Natural killer cell (primary cell): ENCODE data around the gene BCL6. TPM values are rescaled to one million over a fixed set of nuclear protein-coding genes. Genes with fewer than 3 reads are reported as not detected.

Source experiments
- ATAC-seq, 3 donors: fragments of 150-1000 bp in 2 of 3; fragments of 200-7000 bp in 1 of 3; cut with Tn5 transposase; 1 replicate in 1 of 3; 2 replicates in 2 of 3; pipeline ENCODE4 v1.10.0; 2021; ENCODE audit warnings: mild to moderate bottlenecking in 2 of 3, moderate library complexity in 2 of 3
- DNase-seq, 2 donors: peaks; one replicate each; pipeline versions ENCODE4 v3.0.0 to v3.0.0-alpha.2; 2013 to 2021; ENCODE audit warnings: mixed read lengths in 1 of 2
- H3K27ac ChIP-seq: one replicate; pipeline ENCODE4 v1.5.1; 2013; ENCODE audit warnings: mild to moderate bottlenecking, low read length
- H3K27me3 ChIP-seq: one replicate; pipeline ENCODE4 v1.6.1; 2013; ENCODE audit warnings: low read length; ENCODE audit not compliant: control insufficient read depth, insufficient read depth
- H3K36me3 ChIP-seq: one replicate; pipeline ENCODE4 v1.6.1; 2013; ENCODE audit warnings: low read length; ENCODE audit not compliant: control insufficient read depth, insufficient read depth
- H3K4me1 ChIP-seq: one replicate; pipeline ENCODE4 v1.6.1; 2013; ENCODE audit warnings: low read length; ENCODE audit not compliant: control insufficient read depth, insufficient read depth
- H3K4me3 ChIP-seq: one replicate; pipeline ENCODE4 v1.5.1; 2013; ENCODE audit warnings: low read length
- H3K9me3 ChIP-seq: one replicate; pipeline ENCODE4 v1.6.1; 2013; ENCODE audit warnings: low read length; ENCODE audit not compliant: control insufficient read depth, insufficient read depth
- H3K27ac Mint-ChIP-seq, 2 donors: one replicate each; pipeline ENCODE4 v1.8.0; 2022; ENCODE audit warnings: mild to moderate bottlenecking in 2 of 2, mixed read lengths in 2 of 2, moderate library complexity in 1 of 2
- H3K27me3 Mint-ChIP-seq, 2 donors: one replicate each; pipeline ENCODE4 v1.8.0; 2022; ENCODE audit warnings: low read depth in 2 of 2, mixed read lengths in 2 of 2
- H3K36me3 Mint-ChIP-seq: one replicate; pipeline ENCODE4 v1.8.0; 2022; ENCODE audit warnings: mixed read lengths
- H3K4me1 Mint-ChIP-seq, 2 donors: one replicate each; pipeline ENCODE4 v1.8.0; 2022; ENCODE audit warnings: mixed read lengths in 2 of 2
- H3K4me3 Mint-ChIP-seq: one replicate; pipeline ENCODE4 v1.8.0; 2022; ENCODE audit warnings: mild to moderate bottlenecking, moderate library complexity, mixed read lengths
- H3K9me3 Mint-ChIP-seq, 2 donors: one replicate each; pipeline ENCODE4 v1.8.0; 2022; ENCODE audit warnings: mixed read lengths in 2 of 2
- WGBS: methylation state at CpG from one replicate; pipeline ENCODE4 v1.1.7; 2013; ENCODE audit warnings: missing lambda C conversion rate; ENCODE audit not compliant: insufficient coverage; 5-methylcytosine and 5-hydroxymethylcytosine counted together
- intact Hi-C: fragments of 100-400 bp; cut with micrococcal nuclease; formaldehyde crosslinking; loops from one replicate; pipeline ENCODE4 v1.14.2; 2022
- total RNA-seq, 4 donors: library from RNA; stranded (reverse); fragments of 120-200 nt in 1 of 4; gene quantifications; one replicate each; pipeline versions ENCODE4 v1.2.3 to v1.2.4, GENCODE V29; 2013 to 2022
- TF ChIP-seq, protein P1 (sequence below): fragments of 200-600 bp; IDR thresholded peaks from one replicate; pipeline ENCODE4 v1.8.0; 2022; ENCODE audit warnings: antibody characterized with exemption

Gene BCL6
- total RNA-seq, 3 donors from 2014 or later (not counting 1 experiment from before 2014, with no cell fraction given), result 41.0 to 59.0 (median 45.2) TPM

DNA sequence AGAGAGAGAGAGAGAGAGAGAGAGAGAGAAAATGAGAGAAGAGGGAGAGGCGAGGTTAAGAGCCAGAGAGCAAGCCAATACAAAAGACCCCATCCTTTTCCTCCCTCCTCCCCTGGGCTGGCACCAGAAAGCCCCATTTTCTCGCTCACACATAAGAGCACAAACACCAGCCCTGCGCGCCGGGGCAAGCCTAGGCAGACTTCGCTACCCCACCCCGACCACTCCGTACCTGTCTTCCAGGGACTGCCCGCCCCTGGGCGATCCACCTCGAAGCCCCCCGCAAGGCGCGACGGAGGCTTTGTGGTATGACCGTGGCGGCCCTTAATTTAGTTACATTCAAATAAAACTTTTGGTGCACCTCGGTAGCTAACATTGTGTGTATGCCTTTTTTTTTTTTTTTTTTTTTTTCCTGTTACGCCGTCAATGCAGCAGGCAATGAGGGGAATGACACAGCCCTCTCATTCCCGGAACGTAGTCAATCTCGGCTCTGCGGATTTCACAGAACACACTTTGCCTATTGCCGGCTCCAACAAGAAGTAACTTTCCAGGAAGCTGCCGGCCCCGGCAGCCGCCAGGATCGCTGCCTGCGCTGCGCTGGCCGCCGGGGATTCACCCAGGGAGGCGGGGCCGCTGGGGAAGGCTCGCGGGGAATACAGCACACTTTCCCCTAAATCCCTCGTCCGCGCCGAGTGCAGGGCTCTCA lies 7.7 kb downstream of the BCL6 start:
- H3K27me3 ChIP-seq, result no peaks in the 10 kb centered on the region
- 2% methylated on average over 40 of the region's 41 CpGs for WGBS
- peaks cover 52% of the 10 kb centered on the region for H3K4me1 ChIP-seq
- H3K4me1 Mint-ChIP-seq, result peaks cover 50 to 53% of the 10 kb centered on the region in 2 donors
- ATAC-seq, result peak; percentile 13 to 35 (median 18)
- no peaks in the 10 kb centered on the region for H3K9me3 Mint-ChIP-seq
- intact Hi-C loops, result loop anchor here (1.0 kb wide), 2 partner anchors 1217 to 1304 kb away; no protein-coding TSS in a partner anchor
- H3K4me3 Mint-ChIP-seq, result peak overlapping the region; percentile 99
- DNase-seq, result peak; percentile 51 to 75
- no peaks in the 10 kb centered on the region for H3K36me3 Mint-ChIP-seq
- no peaks in the 10 kb centered on the region for H3K9me3 ChIP-seq
- TF ChIP-seq, protein P1, sequence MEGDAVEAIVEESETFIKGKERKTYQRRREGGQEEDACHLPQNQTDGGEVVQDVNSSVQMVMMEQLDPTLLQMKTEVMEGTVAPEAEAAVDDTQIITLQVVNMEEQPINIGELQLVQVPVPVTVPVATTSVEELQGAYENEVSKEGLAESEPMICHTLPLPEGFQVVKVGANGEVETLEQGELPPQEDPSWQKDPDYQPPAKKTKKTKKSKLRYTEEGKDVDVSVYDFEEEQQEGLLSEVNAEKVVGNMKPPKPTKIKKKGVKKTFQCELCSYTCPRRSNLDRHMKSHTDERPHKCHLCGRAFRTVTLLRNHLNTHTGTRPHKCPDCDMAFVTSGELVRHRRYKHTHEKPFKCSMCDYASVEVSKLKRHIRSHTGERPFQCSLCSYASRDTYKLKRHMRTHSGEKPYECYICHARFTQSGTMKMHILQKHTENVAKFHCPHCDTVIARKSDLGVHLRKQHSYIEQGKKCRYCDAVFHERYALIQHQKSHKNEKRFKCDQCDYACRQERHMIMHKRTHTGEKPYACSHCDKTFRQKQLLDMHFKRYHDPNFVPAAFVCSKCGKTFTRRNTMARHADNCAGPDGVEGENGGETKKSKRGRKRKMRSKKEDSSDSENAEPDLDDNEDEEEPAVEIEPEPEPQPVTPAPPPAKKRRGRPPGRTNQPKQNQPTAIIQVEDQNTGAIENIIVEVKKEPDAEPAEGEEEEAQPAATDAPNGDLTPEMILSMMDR, result no peak
- peak overlapping the region; percentile 78 for H3K27ac ChIP-seq
- H3K4me3 ChIP-seq, result peak overlapping the region; percentile 90
- H3K36me3 ChIP-seq, result peaks cover 5% of the 10 kb centered on the region
- no peaks in the 10 kb centered on the region for H3K27me3 Mint-ChIP-seq
- peak overlapping the region; percentile 97 to 100 for H3K27ac Mint-ChIP-seq

GRCh38 chr3:187737006-187737367 lies 8.3 kb downstream of the BCL6 start:
- H3K4me3 Mint-ChIP-seq, result peak overlapping the region; percentile 99
- H3K9me3 Mint-ChIP-seq, result no peaks in the 10 kb centered on the region
- no peaks in the 10 kb centered on the region for H3K27me3 Mint-ChIP-seq
- H3K36me3 Mint-ChIP-seq, result no peaks in the 10 kb centered on the region
- H3K27ac ChIP-seq, result no peak overlapping the region
- no peak for ATAC-seq
- peaks cover 44 to 47% of the 10 kb centered on the region in 2 donors for H3K4me1 Mint-ChIP-seq
- peaks cover 6% of the 10 kb centered on the region for H3K36me3 ChIP-seq
- no peaks in the 10 kb centered on the region for H3K9me3 ChIP-seq
- no peaks in the 10 kb centered on the region for H3K27me3 ChIP-seq
- TF ChIP-seq, protein P1, result no peak
- no peak for DNase-seq
- H3K4me1 ChIP-seq, result peaks cover 47% of the 10 kb centered on the region
- intact Hi-C loops, result no loop called here
- no peak overlapping the region for H3K4me3 ChIP-seq
- WGBS, result 81% methylated on average over 3 of the region's 4 CpGs
- peak overlapping the region; percentile 97 to 100 for H3K27ac Mint-ChIP-seq

DNA sequence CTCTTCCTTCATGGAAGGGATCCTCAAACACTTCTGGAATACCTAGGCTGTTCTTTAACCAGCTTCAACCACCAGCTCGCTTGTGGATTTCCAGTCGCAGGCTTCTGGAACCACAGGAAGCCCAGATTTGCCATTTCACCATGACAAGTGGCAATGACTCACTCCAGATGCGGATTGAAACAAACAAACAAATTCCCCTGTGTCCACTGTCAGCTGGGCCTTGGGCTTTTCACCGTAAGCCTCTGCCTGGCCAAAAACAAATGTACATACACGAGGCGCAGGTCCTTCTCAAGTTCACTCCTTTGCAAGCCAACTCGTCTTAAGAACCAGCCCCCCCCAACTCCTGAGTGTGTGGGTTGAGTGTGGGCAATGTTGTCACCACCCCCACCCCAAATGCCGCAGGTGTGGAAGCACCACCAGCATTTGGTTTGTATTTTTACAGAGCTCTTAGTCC lies 8.8 kb downstream of the BCL6 start:
- H3K36me3 ChIP-seq, result peaks cover 12% of the 10 kb centered on the region
- H3K36me3 Mint-ChIP-seq, result no peaks in the 10 kb centered on the region
- intact Hi-C loops, result no loop called here
- no peaks in the 10 kb centered on the region for H3K9me3 Mint-ChIP-seq
- TF ChIP-seq, protein P1, result no peak
- peaks cover 39 to 42% of the 10 kb centered on the region in 2 donors for H3K4me1 Mint-ChIP-seq
- H3K9me3 ChIP-seq, result no peaks in the 10 kb centered on the region
- no peak overlapping the region for H3K27ac ChIP-seq
- H3K27me3 Mint-ChIP-seq, result no peaks in the 10 kb centered on the region
- peaks cover 42% of the 10 kb centered on the region for H3K4me1 ChIP-seq
- H3K4me3 Mint-ChIP-seq, result peak overlapping the region; percentile 99
- no peaks in the 10 kb centered on the region for H3K27me3 ChIP-seq
- DNase-seq (peak in 1 of 2 donors; percentile 33), ATAC-seq (no peak)
- 34% methylated on average over 5 of the region's 8 CpGs for WGBS
- no peak overlapping the region for H3K4me3 ChIP-seq
- peak overlapping the region; percentile 97 to 100 for H3K27ac Mint-ChIP-seq
